Right lobe of liver (tissue), 6 donors: ENCODE data around the gene DAP. TPM values are rescaled to one million over a fixed set of nuclear protein-coding genes. Genes with fewer than 3 reads are reported as not detected.

Experiments used
- ATAC-seq, 4 donors: fragments of 200-7000 bp; cut with Tn5 transposase; one replicate each; pipeline ENCODE4 v1.9.1; 2020; ENCODE audit warnings: mild to moderate bottlenecking in 4 of 4, moderate library complexity in 4 of 4
- DNase-seq, 3 donors: peaks; one replicate each; pipeline ENCODE4 v3.0.0-alpha.2; 2020
- H3K27ac ChIP-seq, 3 donors: fragments of 200-600 bp; one replicate each; pipeline ENCODE4 v1.8.0; 2022
- H3K27me3 ChIP-seq, 2 donors: fragments of 200-600 bp; one replicate each; pipeline ENCODE4 v1.8.0; 2022
- H3K36me3 ChIP-seq, 4 donors: fragments of 200-600 bp; sonication (generic) in 1 of 4; one replicate each; pipeline versions ENCODE4 v1.5.1 to v1.8.0; 2017 to 2022; ENCODE audit warnings: control low read depth in 1 of 4
- H3K4me1 ChIP-seq, 4 donors: fragments of 200-600 bp; sonication (generic) in 1 of 4; one replicate each; pipeline versions ENCODE4 v1.5.1 to v1.8.0; 2017 to 2022; ENCODE audit warnings: control low read depth in 1 of 4
- H3K4me3 ChIP-seq, 3 donors: fragments of 200-600 bp; one replicate each; pipeline ENCODE4 v1.8.0; 2022
- H3K9me3 ChIP-seq, 4 donors: fragments of 200-600 bp; sonication (generic) in 1 of 4; one replicate each; pipeline versions ENCODE4 v1.5.1 to v1.8.0; 2017 to 2022; ENCODE audit warnings: control low read depth in 1 of 4
- CTCF ChIP-seq, 4 donors: fragments of 200-600 bp in 3 of 4; fragments of 450-650 bp in 1 of 4; IDR thresholded peaks; one replicate each; pipeline versions ENCODE4 v1.5.1 to v1.8.0; 2016 to 2022; ENCODE audit warnings: antibody characterized with exemption in 4 of 4, mild to moderate bottlenecking in 2 of 4
- POLR2A ChIP-seq: fragments of 450-650 bp; IDR thresholded peaks from one replicate; pipeline ENCODE4 v1.6.1; 2017; ENCODE audit warnings: antibody characterized with exemption, mild to moderate bottlenecking
- WGBS: methylation state at CpG from one replicate; pipeline ENCODE4 v1.1.6; 2018; ENCODE audit warnings: low coverage, low lambda C conversion rate; ENCODE audit not compliant: insufficient coverage; ENCODE audit errors: missing lambda C conversion rate; 5-methylcytosine and 5-hydroxymethylcytosine counted together
- intact Hi-C, 2 donors: fragments of 100-400 bp; cut with DNase I; formaldehyde crosslinking; loops; one replicate each; pipeline versions ENCODE4 v1.11.2 to v1.14.1; 2022
- total RNA-seq, 6 experiments: library from RNA; depleted of rRNA in 2 of 6; stranded (reverse); fragments of >200 nt in 2 of 6; fragmentation: NEBNext Ultra II Directional in 3 of 6; extraction: Animal tissue kit (Norgen Biotek cat#: 25700) in 3 of 6; gene quantifications; one replicate each; pipeline versions ENCODE4 v1.1.0 to v1.2.4, GENCODE V29; 2016 to 2023
- donor health status: DM: no; HTN: yes; CAD: no.
- donor health status: DM: no; HTN: no; CAD: no.
- donor health status: DM: no; HTN: no; CAD: no.
- donor health status: DM: no; HTN: yes; CAD: no.
- donor health status: DM: no; HTN: yes; CAD: no.

Gene DAP
- total RNA-seq, 6 experiments from 2014 or later = 97.0 to 126 (median 104) TPM

- Histone ChIP-seq H3K9me3 (no peaks in the 10 kb centered on the region), H3K27ac (peak overlapping the region; percentile 77 to 91 (median 83)), H3K27me3 (no peaks in the 10 kb centered on the region), H3K4me3 (no peak overlapping the region), H3K4me1 (peaks cover 0 to 9% (median 4%) of the 10 kb centered on the region in 4 donors), H3K36me3 (no peaks in the 10 kb centered on the region)
- TF ChIP-seq POLR2A (no peak), CTCF (IDR thresholded peaks at IDR 0.05) (no peak)
- DNase-seq (no peak), ATAC-seq (peak in 1 of 4 donors; percentile 16)
- intact Hi-C loops = no loop called here
- 71% methylated on average over 5 of the region's 7 CpGs for WGBS
Measured at GRCh38 chr5:10672146-10673016, 88.7 kb downstream of the DAP start.

GRCh38 chr5:10671041-10672008, 89.7 kb downstream of the DAP start:
- DNase-seq (peak in 1 of 3 donors; percentile 70), ATAC-seq (peak; percentile 89 to 93 (median 91))
- Histone ChIP-seq H3K9me3 (no peaks in the 10 kb centered on the region), H3K27ac (peak overlapping the region; percentile 77 to 91 (median 83)), H3K4me3 (peak overlapping the region; percentile 0 to 25 (median 8)), H3K4me1 (peaks cover 0 to 9% (median 4%) of the 10 kb centered on the region in 4 donors), H3K27me3 (no peaks in the 10 kb centered on the region), H3K36me3 (no peaks in the 10 kb centered on the region)
- intact Hi-C loops = no loop called here
- no peak for TF ChIP-seq CTCF (IDR thresholded peaks at IDR 0.05)
- TF ChIP-seq POLR2A = peak; percentile 71
- 29% methylated on average over 14 of the region's 14 CpGs for WGBS

GRCh38 chr5:10669983-10670382, 91.1 kb downstream of the DAP start:
- ATAC-seq = no peak
- 83% methylated on average over 1 of the region's 1 CpG for WGBS
- intact Hi-C loops = no loop called here

More at GRCh38 chr5:10669983-10670382, 91.1 kb downstream of the DAP start:
- TF ChIP-seq CTCF (IDR thresholded peaks at IDR 0.05) = no peak
- no peak for TF ChIP-seq POLR2A
- no peaks in the 10 kb centered on the region for H3K9me3 ChIP-seq
- no peak for DNase-seq
- peaks cover 0 to 9% (median 4%) of the 10 kb centered on the region in 4 donors for H3K4me1 ChIP-seq
- no peak overlapping the region for H3K27ac ChIP-seq
- H3K27me3 ChIP-seq = no peaks in the 10 kb centered on the region
- H3K4me3 ChIP-seq = no peak overlapping the region
- no peaks in the 10 kb centered on the region for H3K36me3 ChIP-seq
